Right lobe of liver (tissue), 6 donors: Measurements from ENCODE around the gene SELENOI. TPM values are rescaled to one million over a fixed set of nuclear protein-coding genes. Genes with fewer than 3 reads are reported as not detected.

Experiments used
- ATAC-seq, 4 donors: fragments of 200-7000 bp; cut with Tn5 transposase; one replicate each; pipeline ENCODE4 v1.9.1; 2020; ENCODE audit warnings: mild to moderate bottlenecking in 4 of 4, moderate library complexity in 4 of 4
- DNase-seq, 3 donors: peaks; one replicate each; pipeline ENCODE4 v3.0.0-alpha.2; 2020
- H3K27ac ChIP-seq, 3 donors: fragments of 200-600 bp; one replicate each; pipeline ENCODE4 v1.8.0; 2022
- H3K27me3 ChIP-seq, 2 donors: fragments of 200-600 bp; one replicate each; pipeline ENCODE4 v1.8.0; 2022
- H3K36me3 ChIP-seq, 4 donors: fragments of 200-600 bp; sonication (generic) in 1 of 4; one replicate each; pipeline versions ENCODE4 v1.5.1 to v1.8.0; 2017 to 2022; ENCODE audit warnings: control low read depth in 1 of 4
- H3K4me1 ChIP-seq, 4 donors: fragments of 200-600 bp; sonication (generic) in 1 of 4; one replicate each; pipeline versions ENCODE4 v1.5.1 to v1.8.0; 2017 to 2022; ENCODE audit warnings: control low read depth in 1 of 4
- H3K4me3 ChIP-seq, 3 donors: fragments of 200-600 bp; one replicate each; pipeline ENCODE4 v1.8.0; 2022
- H3K9me3 ChIP-seq, 4 donors: fragments of 200-600 bp; sonication (generic) in 1 of 4; one replicate each; pipeline versions ENCODE4 v1.5.1 to v1.8.0; 2017 to 2022; ENCODE audit warnings: control low read depth in 1 of 4
- POLR2A ChIP-seq: fragments of 450-650 bp; IDR thresholded peaks from one replicate; pipeline ENCODE4 v1.6.1; 2017; ENCODE audit warnings: antibody characterized with exemption, mild to moderate bottlenecking
- WGBS: methylation state at CpG from one replicate; pipeline ENCODE4 v1.1.6; 2018; ENCODE audit warnings: low coverage, low lambda C conversion rate; ENCODE audit not compliant: insufficient coverage; ENCODE audit errors: missing lambda C conversion rate; 5-methylcytosine and 5-hydroxymethylcytosine counted together
- intact Hi-C, 2 donors: fragments of 100-400 bp; cut with DNase I; formaldehyde crosslinking; loops; one replicate each; pipeline versions ENCODE4 v1.11.2 to v1.14.1; 2022
- total RNA-seq, 6 experiments: library from RNA; depleted of rRNA in 2 of 6; stranded (reverse); fragments of >200 nt in 2 of 6; fragmentation: NEBNext Ultra II Directional in 3 of 6; extraction: Animal tissue kit (Norgen Biotek cat#: 25700) in 3 of 6; gene quantifications; one replicate each; pipeline versions ENCODE4 v1.1.0 to v1.2.4, GENCODE V29; 2016 to 2023
- TF ChIP-seq, protein P1 (sequence below), 4 donors: fragments of 200-600 bp in 3 of 4; fragments of 450-650 bp in 1 of 4; IDR thresholded peaks; one replicate each; pipeline versions ENCODE4 v1.5.1 to v1.8.0; 2016 to 2022; ENCODE audit warnings: antibody characterized with exemption in 4 of 4, mild to moderate bottlenecking in 2 of 4
- donor health status: DM: no; HTN: yes; CAD: no.
- donor health status: DM: no; HTN: no; CAD: no.
- donor health status: DM: no; HTN: no; CAD: no.
- donor health status: DM: no; HTN: yes; CAD: no.
- donor health status: DM: no; HTN: yes; CAD: no.

The SELENOI gene
- total RNA-seq, 6 experiments from 2014 or later = 24.1 to 39.1 (median 33.7) TPM

DNA sequence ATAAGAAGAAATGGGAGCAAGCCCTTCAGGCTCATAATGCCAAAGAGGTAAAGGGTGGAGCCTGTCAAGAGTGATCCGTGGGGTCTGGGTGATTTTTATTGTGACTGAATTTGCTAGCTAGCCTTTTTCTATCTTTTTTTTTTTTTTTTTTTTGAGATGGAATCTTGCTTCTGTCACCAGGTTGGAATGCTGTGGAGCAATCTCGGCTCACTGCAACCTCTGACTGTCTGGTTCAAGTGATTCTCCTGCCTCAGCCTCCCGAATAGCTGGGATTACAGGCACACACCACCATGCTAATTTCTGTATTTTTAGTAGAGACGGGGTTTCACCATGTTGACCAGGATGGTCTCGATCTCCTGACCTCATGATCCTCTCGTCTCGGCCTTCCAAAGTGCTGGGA is 84.9 kb downstream of the SELENOI start:
- no peak overlapping the region for H3K4me3 ChIP-seq
- H3K36me3 ChIP-seq = no peaks in the 10 kb centered on the region
- ATAC-seq = no peak
- H3K9me3 ChIP-seq = no peaks in the 10 kb centered on the region
- H3K4me1 ChIP-seq = no peaks in the 10 kb centered on the region
- TF ChIP-seq, protein P1, sequence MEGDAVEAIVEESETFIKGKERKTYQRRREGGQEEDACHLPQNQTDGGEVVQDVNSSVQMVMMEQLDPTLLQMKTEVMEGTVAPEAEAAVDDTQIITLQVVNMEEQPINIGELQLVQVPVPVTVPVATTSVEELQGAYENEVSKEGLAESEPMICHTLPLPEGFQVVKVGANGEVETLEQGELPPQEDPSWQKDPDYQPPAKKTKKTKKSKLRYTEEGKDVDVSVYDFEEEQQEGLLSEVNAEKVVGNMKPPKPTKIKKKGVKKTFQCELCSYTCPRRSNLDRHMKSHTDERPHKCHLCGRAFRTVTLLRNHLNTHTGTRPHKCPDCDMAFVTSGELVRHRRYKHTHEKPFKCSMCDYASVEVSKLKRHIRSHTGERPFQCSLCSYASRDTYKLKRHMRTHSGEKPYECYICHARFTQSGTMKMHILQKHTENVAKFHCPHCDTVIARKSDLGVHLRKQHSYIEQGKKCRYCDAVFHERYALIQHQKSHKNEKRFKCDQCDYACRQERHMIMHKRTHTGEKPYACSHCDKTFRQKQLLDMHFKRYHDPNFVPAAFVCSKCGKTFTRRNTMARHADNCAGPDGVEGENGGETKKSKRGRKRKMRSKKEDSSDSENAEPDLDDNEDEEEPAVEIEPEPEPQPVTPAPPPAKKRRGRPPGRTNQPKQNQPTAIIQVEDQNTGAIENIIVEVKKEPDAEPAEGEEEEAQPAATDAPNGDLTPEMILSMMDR (IDR thresholded peaks at IDR 0.05) = no peak
- no peak for TF ChIP-seq POLR2A
- no peak overlapping the region for H3K27ac ChIP-seq
- H3K27me3 ChIP-seq = no peaks in the 10 kb centered on the region
- 86% methylated on average over 7 of the region's 7 CpGs for WGBS
- no peak for DNase-seq
- intact Hi-C loops = no loop called here

DNA sequence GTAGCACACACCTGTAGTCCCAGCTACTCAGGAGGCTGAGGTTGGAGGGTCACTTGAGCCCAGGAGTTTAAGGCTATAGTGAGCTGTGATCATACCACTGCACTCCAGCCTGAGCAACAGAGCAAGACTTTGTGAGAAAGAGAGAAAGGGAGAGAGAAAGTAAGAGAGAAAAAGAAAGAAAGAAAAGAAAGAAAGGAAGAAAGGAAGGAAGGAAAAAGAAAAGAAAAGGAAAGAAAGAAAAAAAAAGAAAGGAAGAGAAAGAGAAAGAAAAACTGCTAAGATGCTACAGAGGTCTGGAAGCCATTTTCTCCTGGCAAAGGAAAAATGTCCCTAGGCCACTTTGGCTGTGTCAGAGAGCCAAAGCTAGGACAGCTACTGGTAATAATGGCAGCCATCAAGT is 86.4 kb downstream of the SELENOI start:
- no peak overlapping the region for H3K27ac ChIP-seq
- ATAC-seq (no peak), DNase-seq (no peak)
- H3K36me3 ChIP-seq = no peaks in the 10 kb centered on the region
- H3K4me3 ChIP-seq = no peak overlapping the region
- H3K9me3 ChIP-seq = no peaks in the 10 kb centered on the region
- H3K4me1 ChIP-seq = no peaks in the 10 kb centered on the region
- TF ChIP-seq, protein P1 (IDR thresholded peaks at IDR 0.05) = no peak
- TF ChIP-seq POLR2A = no peak
- intact Hi-C loops = no loop called here
- H3K27me3 ChIP-seq = no peaks in the 10 kb centered on the region

DNA sequence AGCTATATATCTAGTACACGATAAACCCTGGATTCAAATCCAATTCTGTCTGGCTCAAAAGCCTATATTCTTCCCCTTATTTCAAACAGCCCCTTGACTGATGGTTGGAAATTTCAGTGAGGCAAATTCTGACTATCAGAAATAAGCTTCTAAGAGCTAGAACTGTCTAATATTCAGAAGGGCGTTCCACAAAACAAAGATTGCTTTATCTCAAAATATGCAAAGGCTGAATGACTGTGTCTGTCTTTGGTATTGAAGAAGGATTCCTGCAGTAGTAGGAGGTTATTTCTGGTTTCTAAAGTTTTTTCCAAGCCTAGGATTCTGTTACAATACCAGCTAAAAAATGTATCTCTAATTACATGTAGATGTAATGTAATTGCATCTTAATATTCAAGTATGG is 86.9 kb downstream of the SELENOI start:
- WGBS = 66% methylated on average over 2 of the region's 2 CpGs
- no peak for TF ChIP-seq POLR2A
- TF ChIP-seq, protein P1 (IDR thresholded peaks at IDR 0.05) = no peak
- no peak for ATAC-seq
- no peak for DNase-seq
- Histone ChIP-seq H3K9me3 (no peaks in the 10 kb centered on the region), H3K36me3 (no peaks in the 10 kb centered on the region), H3K27ac (no peak overlapping the region), H3K4me3 (no peak overlapping the region), H3K27me3 (no peaks in the 10 kb centered on the region), H3K4me1 (no peaks in the 10 kb centered on the region)
- intact Hi-C loops = no loop called here

DNA sequence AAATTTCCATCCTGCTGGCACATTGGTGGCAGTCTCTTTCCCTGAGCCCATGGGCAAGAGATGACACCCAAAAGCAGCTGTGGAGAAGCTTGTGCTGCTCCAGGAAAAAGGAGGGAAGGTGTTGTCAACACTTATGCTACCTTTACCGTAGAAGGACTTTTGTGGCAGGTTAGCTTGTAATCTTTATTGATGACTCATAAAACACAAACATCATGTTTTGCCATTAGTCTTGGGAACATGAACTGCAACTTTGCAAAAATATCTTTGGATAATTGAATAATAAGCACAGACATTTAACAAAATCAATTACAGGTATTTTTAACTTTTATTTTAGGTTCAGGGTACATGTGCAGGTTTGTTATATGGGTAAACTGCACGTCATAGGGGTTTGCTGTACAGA is 89.2 kb downstream of the SELENOI start:
- DNase-seq (no peak), ATAC-seq (no peak)
- H3K27ac ChIP-seq = no peak overlapping the region
- TF ChIP-seq POLR2A = no peak
- TF ChIP-seq, protein P1 (IDR thresholded peaks at IDR 0.05) = no peak
- intact Hi-C loops = no loop called here
- H3K4me3 ChIP-seq = no peak overlapping the region
- H3K27me3 ChIP-seq = no peaks in the 10 kb centered on the region
- H3K36me3 ChIP-seq = no peaks in the 10 kb centered on the region
- no peaks in the 10 kb centered on the region for H3K9me3 ChIP-seq
- WGBS = 64% methylated on average over 1 of the region's 2 CpGs
- no peaks in the 10 kb centered on the region for H3K4me1 ChIP-seq

DNA sequence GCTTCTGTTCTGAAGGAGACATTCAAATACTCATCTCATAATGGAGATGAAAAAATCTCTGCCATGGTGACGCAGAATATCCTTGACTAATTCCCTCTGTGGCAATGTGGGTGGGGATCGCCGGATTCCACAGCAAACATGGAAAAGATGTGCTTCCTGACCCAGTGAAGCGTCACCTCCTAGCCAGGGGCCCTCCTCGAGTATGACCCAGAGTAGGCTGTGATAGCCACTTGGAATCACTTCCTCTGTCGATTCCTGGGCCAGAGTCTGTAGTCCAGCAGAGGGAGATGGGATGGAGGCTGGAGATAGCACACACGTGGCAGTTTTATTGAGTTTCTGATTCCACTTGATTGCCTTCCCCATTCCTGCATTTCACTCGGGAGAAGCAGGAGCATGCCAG is 92.6 kb downstream of the SELENOI start:
- TF ChIP-seq, protein P1 (IDR thresholded peaks at IDR 0.05) = no peak
- no peak for TF ChIP-seq POLR2A

More for the DNA sequence above, 92.6 kb downstream of the SELENOI start:
- Histone ChIP-seq H3K36me3 (no peaks in the 10 kb centered on the region), H3K27ac (no peak overlapping the region), H3K4me1 (no peaks in the 10 kb centered on the region), H3K9me3 (no peaks in the 10 kb centered on the region), H3K27me3 (no peaks in the 10 kb centered on the region), H3K4me3 (no peak overlapping the region)
- DNase-seq (peak in 1 of 3 donors; percentile 16), ATAC-seq (no peak)
- 52% methylated on average over 6 of the region's 8 CpGs for whole genome bisulfite sequencing
- intact Hi-C loops = no loop called here
